Measurements from ENCODE around the gene KDM1A. TPM values are rescaled to one million over a fixed set of nuclear protein-coding genes. Genes with fewer than 3 reads are reported as not detected.

Gene KDM1A
- total and polyA plus RNA-seq, 10 of the 15 experiments (the other 5 are each of a cell fraction or from before 2014, with no cell fraction given) = 39.2 to 118 (median 98.9) TPM

GRCh38 chr1:23051290-23051909 is 32.1 kb downstream of the KDM1A start (continued):
- TF ChIP-seq ZBTB40 (IDR thresholded peaks at IDR 0.05; ENCODE audit: borderline replicate concordance) (no peak), TCF7 (IDR thresholded peaks at IDR 0.05; ENCODE audit: borderline replicate concordance) (no peak), TBL1XR1 (IDR thresholded peaks at IDR 0.05; ENCODE audit: low read depth, low read length) (no peak)
- TF ChIP-seq, protein P1, sequence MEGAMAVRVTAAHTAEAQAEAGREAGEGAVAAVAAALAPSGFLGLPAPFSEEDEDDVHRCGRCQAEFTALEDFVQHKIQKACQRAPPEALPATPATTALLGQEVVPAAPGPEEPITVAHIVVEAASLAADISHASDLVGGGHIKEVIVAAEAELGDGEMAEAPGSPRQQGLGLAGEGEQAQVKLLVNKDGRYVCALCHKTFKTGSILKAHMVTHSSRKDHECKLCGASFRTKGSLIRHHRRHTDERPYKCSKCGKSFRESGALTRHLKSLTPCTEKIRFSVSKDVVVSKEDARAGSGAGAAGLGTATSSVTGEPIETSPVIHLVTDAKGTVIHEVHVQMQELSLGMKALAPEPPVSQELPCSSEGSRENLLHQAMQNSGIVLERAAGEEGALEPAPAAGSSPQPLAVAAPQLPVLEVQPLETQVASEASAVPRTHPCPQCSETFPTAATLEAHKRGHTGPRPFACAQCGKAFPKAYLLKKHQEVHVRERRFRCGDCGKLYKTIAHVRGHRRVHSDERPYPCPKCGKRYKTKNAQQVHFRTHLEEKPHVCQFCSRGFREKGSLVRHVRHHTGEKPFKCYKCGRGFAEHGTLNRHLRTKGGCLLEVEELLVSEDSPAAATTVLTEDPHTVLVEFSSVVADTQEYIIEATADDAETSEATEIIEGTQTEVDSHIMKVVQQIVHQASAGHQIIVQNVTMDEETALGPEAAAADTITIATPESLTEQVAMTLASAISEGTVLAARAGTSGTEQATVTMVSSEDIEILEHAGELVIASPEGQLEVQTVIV (IDR thresholded peaks at IDR 0.05; ENCODE audit: borderline replicate concordance, partially characterized antibody) = no peak

GRCh38 chr1:23057301-23057700 is 38.0 kb downstream of the KDM1A start:
- Histone ChIP-seq H3K9ac (ENCODE audit: control insufficient read depth, insufficient read depth, low read length) (no peak overlapping the region), H3K4me2 (ENCODE audit: control insufficient read depth, insufficient read depth) (no peak overlapping the region), H3K27me3 (replicated peaks in 1 of 2; ENCODE audit: control insufficient read depth in 2 of 2, insufficient read depth in 2 of 2, low read length in 1 of 2) (no peaks in the 10 kb centered on the region), H3K27ac (ENCODE audit: control insufficient read depth, insufficient read depth) (no peak overlapping the region), H2AFZ (ENCODE audit: control insufficient read depth, low read depth, low read length) (no peak overlapping the region), H3K36me3 (ENCODE audit: control insufficient read depth in 2 of 2, insufficient read depth in 2 of 2, low read length in 1 of 2) (peaks cover 7 to 25% of the 10 kb centered on the region in 2 experiments), H4K20me1 (ENCODE audit: control insufficient read depth, insufficient read depth) (no peaks in the 10 kb centered on the region), H3K4me3 (no peak overlapping the region), H3K9me3 (replicated peaks; ENCODE audit: control insufficient read depth, insufficient read depth, low read length) (no peaks in the 10 kb centered on the region), H3K79me2 (ENCODE audit: control insufficient read depth, insufficient read depth, low read length) (no peaks in the 10 kb centered on the region), H3K4me1 (ENCODE audit: control insufficient read depth, insufficient read depth, low read length) (no peaks in the 10 kb centered on the region)
- no TSS peak for BruUV-seq (replicated peaks)
- ATAC-seq (no peak), FAIRE-seq (no peak), DNase-seq (ENCODE audit: low read depth, low spot score) (no peak)
- in situ Hi-C loops (cut with MboI) = no loop called here
- CTCF ChIA-PET = interaction anchor here (1.2 to 3.2 kb wide), 3 partner anchors 10 to 127 kb away, joined by 3 to 9 read pairs (median 8); no protein-coding TSS in a partner anchor
- RAD21 ChIA-PET (ENCODE audit: unreplicated experiment) = interaction anchor here (1.1 kb wide), 1 partner anchor 127 kb away, joined by 3 read pairs; no protein-coding TSS in a partner anchor
- intact Hi-C loops (cut with micrococcal nuclease; ENCODE audit: unreplicated experiment) = no loop called here
- SMC1A ChIA-PET (ENCODE audit: uncharacterized antibody, unreplicated experiment) = interaction anchor here (0.9 to 2.7 kb wide), 5 partner anchors 10 to 127 kb away, joined by 3 to 8 read pairs (median 5); no protein-coding TSS in a partner anchor
- POLR2A ChIA-PET = no interaction called here
- no peak for TF ChIP-seq MEF2A (IDR thresholded peaks at IDR 0.05; ENCODE audit: insufficient read depth, low read depth, low read length)
- over 99% methylated on average over 5 of the region's 5 CpGs for WGBS (ENCODE audit: insufficient coverage, insufficient replicate concordance, low lambda C conversion rate, missing lambda C conversion rate)

All from GM12878 (cell line).